Activated CD4-positive, alpha-beta T cell treated with anti-CD3 and anti-CD28 coated beads, Interleukin-2, amount 50 U/mL, for 1 hour (primary cell): ENCODE results near the gene RABEP2.
A peak's percentile ranks its signal among the peaks of the same experiment; 100 is the strongest.
"Not testable (repeated sequence)": the region's sequence is repeated elsewhere in the genome, so short reads cannot be mapped to it uniquely, and the experiment has no call there.

Experiments
- DNase-seq: peaks from one replicate; pipeline ENCODE4 v3.0.0-alpha.2; 2020

The RABEP2 gene

GRCh38 chr16:28901862-28902261, 23.2 kb downstream of the RABEP2 start:
- DNase-seq: no peak

- no peak for DNase-seq
These were observed 24.4 kb downstream of the RABEP2 start for GRCh38 chr16:28900601-28901000.

- DNase-seq: no peak
These were observed 25.0 kb downstream of the RABEP2 start for GRCh38 chr16:28899882-28900590.

GRCh38 chr16:28898942-28899341, 26.1 kb downstream of the RABEP2 start:
- DNase-seq: no peak

- DNase-seq: no peak
These were observed 26.8 kb downstream of the RABEP2 start for GRCh38 chr16:28898266-28898665.

GRCh38 chr16:28897826-28898225, 27.2 kb downstream of the RABEP2 start:
- no peak for DNase-seq

GRCh38 chr16:28895609-28896008, 29.4 kb downstream of the RABEP2 start:
- DNase-seq: no peak

- no peak for DNase-seq
These were observed 31.7 kb downstream of the RABEP2 start for GRCh38 chr16:28893291-28893690.

GRCh38 chr16:28891964-28892890, 32.8 kb downstream of the RABEP2 start:
- no peak for DNase-seq

- not testable (repeated sequence) for DNase-seq
These were observed 34.7 kb downstream of the RABEP2 start for GRCh38 chr16:28890355-28890754.

- no peak for DNase-seq
These were observed 38.1 kb downstream of the RABEP2 start for GRCh38 chr16:28886945-28887344.

- no peak for DNase-seq
These were observed 41.0 kb downstream of the RABEP2 start for GRCh38 chr16:28884045-28884444.

GRCh38 chr16:28883221-28883996, 41.6 kb downstream of the RABEP2 start:
- no peak for DNase-seq

GRCh38 chr16:28882551-28883160, 42.4 kb downstream of the RABEP2 start:
- DNase-seq: no peak

GRCh38 chr16:28881565-28881964, 43.5 kb downstream of the RABEP2 start:
- not testable (repeated sequence) for DNase-seq

- no peak for DNase-seq
These were observed 44.1 kb downstream of the RABEP2 start for GRCh38 chr16:28880955-28881354.

GRCh38 chr16:28880589-28880915, 44.5 kb downstream of the RABEP2 start:
- no peak for DNase-seq

- peak; percentile 88 for DNase-seq
These were observed 45.0 kb downstream of the RABEP2 start for GRCh38 chr16:28879841-28880588.

- no peak for DNase-seq
These were observed 45.7 kb downstream of the RABEP2 start for GRCh38 chr16:28879261-28879840.

GRCh38 chr16:28878083-28878926, 46.7 kb downstream of the RABEP2 start, which contains the start of gene ATP2A1:
Gene ATP2A1 (plus strand): TSS chr16:28878488. CDS start chr16:28878672, 184 bp downstream.
- no peak for DNase-seq

GRCh38 chr16:28877655-28878000, 47.4 kb downstream of the RABEP2 start:
- no peak for DNase-seq
